Nephron progenitor cell (in vitro differentiated cells): Measurements from ENCODE around the gene KRT82.

Source experiments
- DNase-seq: peaks from one replicate; pipeline ENCODE4 v3.0.0; 2021
- H3K27ac Mint-ChIP-seq: 2 replicates; pipeline ENCODE4 v1.8.0; 2021; ENCODE audit warnings: mild to moderate bottlenecking, moderate library complexity, mixed read lengths
- H3K27me3 Mint-ChIP-seq: 2 replicates; pipeline ENCODE4 v1.8.0; 2021; ENCODE audit warnings: mild to moderate bottlenecking, low read depth, mixed read lengths; ENCODE audit not compliant: poor library complexity
- H3K36me3 Mint-ChIP-seq: 2 replicates; pipeline ENCODE4 v1.8.0; 2021; ENCODE audit warnings: low read depth, mixed read lengths
- H3K4me1 Mint-ChIP-seq: 2 replicates; pipeline ENCODE4 v1.8.0; 2021; ENCODE audit warnings: mixed read lengths
- H3K4me3 Mint-ChIP-seq: 2 replicates; pipeline ENCODE4 v1.8.0; 2021; ENCODE audit warnings: mild to moderate bottlenecking, moderate library complexity, mixed read lengths
- H3K9me3 Mint-ChIP-seq: 2 replicates; pipeline ENCODE4 v1.8.0; 2021; ENCODE audit warnings: mild to moderate bottlenecking, moderate library complexity, mixed read lengths
- TF ChIP-seq, protein P1 (sequence below): fragments of 200-600 bp; sonication (generic); IDR thresholded peaks from 2 replicates; pipeline ENCODE4 v1.5.0; 2021; ENCODE audit warnings: antibody characterized with exemption

The KRT82 gene

DNA sequence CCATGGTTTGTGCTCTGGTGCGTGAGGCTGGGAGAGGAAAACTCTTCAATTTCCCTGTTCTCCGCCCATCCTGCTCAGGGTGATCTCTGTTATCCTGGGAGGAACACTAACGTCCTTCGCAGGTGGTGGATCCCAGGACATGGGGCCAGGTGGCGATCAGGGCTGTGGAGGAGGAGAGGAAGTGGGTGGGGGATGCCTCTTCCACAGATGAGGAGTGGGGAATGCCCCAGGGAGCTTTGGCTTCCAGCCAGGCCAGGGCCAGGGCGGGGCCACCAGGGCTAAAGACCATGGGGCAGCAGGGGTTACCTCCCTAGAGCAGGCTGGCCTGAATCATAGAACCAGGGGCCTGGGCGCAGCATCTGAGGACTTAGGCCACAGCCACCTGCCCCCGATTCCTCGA is 31.4 kb upstream of the KRT82 start:
- Mint-ChIP-seq H3K36me3 (no peaks in the 10 kb centered on the region), H3K4me1 (peaks cover 38% of the 10 kb centered on the region), H3K9me3 (no peaks in the 10 kb centered on the region), H3K4me3 (no peak overlapping the region), H3K27ac (no peak overlapping the region), H3K27me3 (peaks cover 4% of the 10 kb centered on the region)
- TF ChIP-seq, protein P1, sequence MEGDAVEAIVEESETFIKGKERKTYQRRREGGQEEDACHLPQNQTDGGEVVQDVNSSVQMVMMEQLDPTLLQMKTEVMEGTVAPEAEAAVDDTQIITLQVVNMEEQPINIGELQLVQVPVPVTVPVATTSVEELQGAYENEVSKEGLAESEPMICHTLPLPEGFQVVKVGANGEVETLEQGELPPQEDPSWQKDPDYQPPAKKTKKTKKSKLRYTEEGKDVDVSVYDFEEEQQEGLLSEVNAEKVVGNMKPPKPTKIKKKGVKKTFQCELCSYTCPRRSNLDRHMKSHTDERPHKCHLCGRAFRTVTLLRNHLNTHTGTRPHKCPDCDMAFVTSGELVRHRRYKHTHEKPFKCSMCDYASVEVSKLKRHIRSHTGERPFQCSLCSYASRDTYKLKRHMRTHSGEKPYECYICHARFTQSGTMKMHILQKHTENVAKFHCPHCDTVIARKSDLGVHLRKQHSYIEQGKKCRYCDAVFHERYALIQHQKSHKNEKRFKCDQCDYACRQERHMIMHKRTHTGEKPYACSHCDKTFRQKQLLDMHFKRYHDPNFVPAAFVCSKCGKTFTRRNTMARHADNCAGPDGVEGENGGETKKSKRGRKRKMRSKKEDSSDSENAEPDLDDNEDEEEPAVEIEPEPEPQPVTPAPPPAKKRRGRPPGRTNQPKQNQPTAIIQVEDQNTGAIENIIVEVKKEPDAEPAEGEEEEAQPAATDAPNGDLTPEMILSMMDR: no peak
- DNase-seq: no peak

DNA sequence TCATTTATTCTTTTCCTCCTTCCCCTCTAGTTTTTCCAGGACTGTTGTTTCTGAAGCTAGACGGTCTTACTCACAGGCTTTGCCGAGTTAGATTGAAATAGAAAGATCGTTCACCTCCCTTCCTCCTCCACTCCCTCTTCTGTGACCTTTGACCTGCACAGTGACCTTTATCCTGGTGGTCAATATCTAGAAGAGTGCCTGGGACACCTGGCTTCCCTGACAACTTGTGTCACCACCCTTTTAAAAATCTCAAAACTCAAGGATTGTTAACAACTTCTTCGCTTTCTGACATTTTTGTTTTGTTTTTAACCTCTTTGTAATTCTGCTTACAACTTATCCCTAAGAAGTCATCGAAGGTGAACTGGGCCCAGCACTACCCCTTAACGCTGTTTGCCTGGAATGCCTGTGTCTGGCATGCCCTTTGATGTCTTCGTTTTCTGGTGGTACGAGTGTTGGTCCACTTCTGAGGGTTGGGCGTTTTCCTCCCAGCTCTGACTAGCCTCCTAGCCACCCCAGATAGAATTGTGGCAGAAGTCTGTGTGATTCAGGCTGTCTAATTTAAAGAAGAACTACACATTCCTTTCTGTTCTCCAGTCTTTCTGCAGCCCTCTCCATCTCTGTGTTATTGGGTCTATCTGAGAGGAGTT is 30.8 kb upstream of the KRT82 start:
- no peak overlapping the region for H3K4me3 Mint-ChIP-seq
- TF ChIP-seq, protein P1: no peak
- H3K36me3 Mint-ChIP-seq: no peaks in the 10 kb centered on the region
- H3K4me1 Mint-ChIP-seq: peaks cover 32% of the 10 kb centered on the region
- DNase-seq: no peak
- peak overlapping the region; percentile 29 for H3K27ac Mint-ChIP-seq
- H3K9me3 Mint-ChIP-seq: no peaks in the 10 kb centered on the region
- peaks cover 4% of the 10 kb centered on the region for H3K27me3 Mint-ChIP-seq

DNA sequence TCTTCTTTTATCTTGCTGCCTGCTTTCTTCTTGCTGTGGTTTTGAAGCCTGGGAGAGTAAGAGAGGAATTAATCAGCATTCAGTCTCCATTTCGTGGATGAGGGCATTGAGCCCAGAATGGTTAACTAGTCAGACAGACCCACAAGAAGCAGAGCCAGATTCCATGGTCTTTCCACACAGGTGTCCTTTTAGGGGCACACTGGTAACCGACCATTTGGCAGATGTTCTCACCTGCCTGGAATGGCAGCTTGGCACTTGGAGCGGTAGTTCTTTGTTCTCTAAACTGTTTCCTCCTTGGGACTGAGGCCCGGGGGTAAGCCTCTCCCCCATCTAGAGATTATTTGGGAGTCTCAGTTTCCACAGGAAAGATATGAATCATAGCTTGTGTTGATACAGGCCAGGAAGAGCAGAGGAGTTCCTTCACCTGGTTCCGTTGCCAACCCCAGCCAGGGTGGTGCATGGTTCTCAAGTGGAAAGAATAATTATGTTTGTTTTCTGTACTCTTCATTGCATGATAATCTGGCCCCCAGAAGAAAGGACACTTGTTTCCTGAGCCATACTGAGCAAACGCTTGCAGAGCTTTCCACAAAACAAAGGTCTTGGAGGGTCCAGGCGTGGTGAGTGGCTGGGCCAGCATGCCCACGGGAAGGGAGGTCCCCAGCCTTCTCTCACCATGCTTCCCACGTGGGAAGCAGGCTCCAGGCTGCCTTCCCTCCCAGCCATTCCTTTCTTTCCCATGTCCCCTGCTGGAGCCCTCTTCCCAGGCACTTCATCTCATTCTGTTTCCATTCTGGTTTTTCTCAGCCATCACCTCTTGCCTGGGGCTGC is 30.1 kb upstream of the KRT82 start:
- Mint-ChIP-seq H3K36me3 (no peaks in the 10 kb centered on the region), H3K9me3 (no peaks in the 10 kb centered on the region), H3K4me1 (peaks cover 25% of the 10 kb centered on the region), H3K4me3 (no peak overlapping the region), H3K27ac (no peak overlapping the region), H3K27me3 (peaks cover 4% of the 10 kb centered on the region)
- DNase-seq: no peak
- TF ChIP-seq, protein P1: no peak

DNA sequence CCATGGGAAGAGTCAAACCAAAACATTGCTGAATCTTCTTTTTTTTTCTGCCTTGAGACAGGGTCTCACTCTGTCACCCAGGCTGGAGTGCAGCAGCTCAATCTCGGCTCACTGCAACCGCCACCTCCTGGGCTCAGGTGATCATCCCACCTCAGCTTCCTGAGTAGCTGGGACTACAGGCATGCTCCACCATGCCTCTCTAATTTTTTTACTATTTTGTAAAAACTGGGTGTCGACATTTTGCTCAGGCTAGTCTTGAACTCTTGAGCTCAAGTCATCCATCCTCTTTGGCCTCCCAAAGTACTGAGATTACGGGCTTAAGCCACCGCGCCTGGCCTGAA is 29.5 kb upstream of the KRT82 start:
- Mint-ChIP-seq H3K36me3 (no peaks in the 10 kb centered on the region), H3K27ac (no peak overlapping the region), H3K9me3 (no peaks in the 10 kb centered on the region), H3K4me1 (peaks cover 19% of the 10 kb centered on the region), H3K4me3 (no peak overlapping the region), H3K27me3 (peaks cover 8% of the 10 kb centered on the region)
- no peak for DNase-seq
- TF ChIP-seq, protein P1: no peak

DNA sequence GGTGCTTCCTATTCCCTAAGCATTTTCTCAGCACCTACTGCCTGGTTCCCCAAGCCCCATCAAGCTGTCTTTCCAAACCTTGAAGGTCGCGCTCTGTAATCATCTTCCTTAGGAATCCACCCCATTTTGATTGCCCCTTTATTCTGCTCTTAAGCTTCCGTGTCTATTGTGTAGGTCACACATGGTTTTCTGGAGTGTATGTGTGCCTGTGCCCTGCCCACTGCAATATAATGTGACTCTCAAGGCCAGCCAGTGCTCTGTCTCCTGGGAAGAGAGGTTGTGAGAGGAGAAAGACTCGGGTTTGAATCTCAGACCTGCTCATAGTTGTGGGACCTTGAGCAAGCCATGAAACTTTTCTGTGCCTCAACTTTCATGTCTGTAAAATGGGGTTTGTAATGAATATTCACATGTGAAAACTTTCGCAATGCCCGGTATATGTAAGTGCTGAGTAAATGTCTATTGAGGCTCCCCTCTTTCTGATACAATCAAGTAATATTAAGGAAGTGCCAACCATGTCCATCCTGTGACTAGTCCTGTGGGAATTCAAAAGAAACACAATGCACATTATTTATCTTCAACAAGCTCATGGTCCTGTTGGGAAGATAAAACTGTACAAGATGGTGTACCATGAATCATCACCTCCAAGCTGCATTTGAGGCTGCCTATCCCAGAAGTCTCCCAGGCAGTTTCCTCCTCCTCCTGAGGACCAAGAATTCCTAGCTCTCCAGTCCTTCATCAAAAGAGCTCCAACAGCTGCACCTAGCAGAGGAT is 28.8 kb upstream of the KRT82 start:
- Mint-ChIP-seq H3K36me3 (no peaks in the 10 kb centered on the region), H3K27me3 (peaks cover 8% of the 10 kb centered on the region), H3K4me1 (peaks cover 18% of the 10 kb centered on the region), H3K4me3 (no peak overlapping the region), H3K27ac (no peak overlapping the region), H3K9me3 (no peaks in the 10 kb centered on the region)
- TF ChIP-seq, protein P1: no peak
- no peak for DNase-seq
